KOPT-K1 (cell line): ENCODE results near the gene PDLIM1.
"Not testable (repeated sequence)": the region's sequence is repeated elsewhere in the genome, so short reads cannot be mapped to it uniquely, and the experiment has no call there.

ENCODE experiments used
- H3K27ac ChIP-seq: fragments of 200-600 bp; sonication (generic); 2 replicates; pipeline ENCODE4 v1.5.1; 2016; ENCODE audit warnings: antibody characterized with exemption, mild to moderate bottlenecking, low read depth, low read length; ENCODE audit not compliant: poor library complexity, severe bottlenecking
- H3K36me3 ChIP-seq: fragments of 200-600 bp; sonication (generic); 2 replicates; pipeline ENCODE4 v1.5.1; 2017; ENCODE audit warnings: antibody characterized with exemption, mild to moderate bottlenecking, low read length, moderate library complexity; ENCODE audit not compliant: insufficient read depth
- H3K9me3 ChIP-seq: fragments of 200-600 bp; sonication (generic); 2 replicates; pipeline ENCODE4 v1.5.1; 2017; ENCODE audit warnings: antibody characterized with exemption, low read length, mild to moderate bottlenecking; ENCODE audit not compliant: insufficient read depth, poor library complexity, severe bottlenecking

PDLIM1 gene

DNA sequence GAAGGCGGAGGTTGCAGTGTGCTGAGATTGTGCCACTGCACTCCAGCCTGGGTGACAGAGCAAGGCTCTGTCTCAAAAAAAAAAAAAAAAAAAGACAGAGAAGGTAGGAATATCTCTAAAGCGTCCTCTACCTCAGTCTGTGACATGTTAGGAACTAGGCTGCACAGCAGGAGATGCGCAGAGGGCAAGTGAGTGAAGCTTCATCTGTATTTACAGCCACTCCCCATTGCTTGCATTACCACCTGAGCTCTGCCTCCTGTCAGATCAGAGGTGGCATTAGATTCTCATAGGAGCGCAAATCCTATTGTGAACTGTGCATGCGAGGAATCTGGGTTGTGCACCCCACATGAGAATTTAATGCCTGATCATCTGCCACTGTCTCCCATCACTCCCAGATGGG is 87.9 kb downstream of the PDLIM1 start:
- H3K36me3 ChIP-seq, H3K9me3 ChIP-seq, H3K27ac ChIP-seq: not testable (repeated sequence)

DNA sequence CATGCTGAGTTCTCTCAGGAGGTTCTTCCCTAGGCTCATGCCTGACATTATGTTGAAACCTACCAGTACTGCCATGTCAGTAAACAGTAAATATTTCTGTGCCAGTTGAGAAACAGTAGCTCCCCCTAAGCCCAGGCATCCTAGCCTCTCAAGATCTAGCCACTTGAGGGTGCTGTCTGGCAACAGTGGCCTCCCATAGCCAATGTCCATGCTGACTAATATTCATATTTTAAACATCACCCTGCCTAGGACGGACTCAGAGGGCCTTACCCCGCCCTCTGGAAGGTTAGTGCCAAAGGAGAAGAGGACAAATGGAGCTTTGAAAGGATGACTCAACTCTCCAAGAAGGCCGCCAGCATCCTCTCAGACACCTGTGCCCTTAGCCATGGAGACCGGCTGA is 89.1 kb downstream of the PDLIM1 start:
- H3K27ac ChIP-seq = no peak overlapping the region

DNA sequence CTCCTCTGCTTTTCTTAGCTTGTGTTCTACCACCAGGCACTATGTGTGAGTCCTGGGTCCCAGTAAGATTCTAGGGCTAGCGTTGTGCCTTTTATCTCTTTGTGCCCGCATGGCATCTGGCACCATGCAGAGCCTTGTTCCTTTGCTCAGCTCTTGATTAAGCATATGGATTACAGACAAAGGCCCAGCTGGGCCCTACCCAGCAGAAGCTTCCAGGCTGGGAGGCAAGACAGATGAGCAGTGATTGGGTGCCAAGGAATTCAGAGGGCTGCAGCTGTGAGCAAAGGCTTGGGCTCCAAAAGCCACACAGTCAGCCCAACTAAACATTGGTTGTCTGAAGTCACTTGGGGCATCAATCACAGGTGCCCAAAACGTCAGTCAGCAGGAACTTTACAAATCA is 94.8 kb downstream of the PDLIM1 start:
- no peak overlapping the region for H3K27ac ChIP-seq

More for the DNA sequence above, 89.1 kb downstream of the PDLIM1 start:
- Histone ChIP-seq H3K9me3 (no peaks in the 10 kb centered on the region), H3K36me3 (no peaks in the 10 kb centered on the region)

DNA sequence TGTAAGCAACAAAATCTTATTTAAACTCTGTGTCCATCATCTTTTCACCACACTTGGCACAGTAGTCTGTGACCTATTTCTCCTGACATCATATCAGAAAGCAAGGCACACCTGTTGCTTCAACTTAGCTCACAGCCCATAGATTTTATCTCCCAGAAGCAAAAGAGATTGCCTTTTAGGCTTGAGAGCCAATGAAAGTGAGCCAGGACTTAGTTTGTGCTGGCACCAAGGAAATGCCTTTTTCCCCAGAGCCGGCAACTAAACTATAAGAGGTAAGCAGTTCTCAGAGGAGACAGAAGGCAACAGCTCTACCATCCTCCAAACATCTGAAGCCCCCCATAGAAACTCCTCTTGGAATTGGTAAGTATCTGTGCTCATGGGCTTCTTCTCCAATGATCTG is 96.9 kb downstream of the PDLIM1 start, which contains the start of gene ACSM6:
ACSM6 (plus strand) TSS at position 295 of the 400 bp plus-strand sequence. CDS start 248 bp downstream, outside the sequence.
- H3K36me3 ChIP-seq = no peaks in the 10 kb centered on the region
- H3K9me3 ChIP-seq = no peaks in the 10 kb centered on the region
- no peak within 1 kb of the TSS for H3K27ac ChIP-seq

More for the DNA sequence above, 94.8 kb downstream of the PDLIM1 start:
- no peaks in the 10 kb centered on the region for H3K9me3 ChIP-seq
- no peaks in the 10 kb centered on the region for H3K36me3 ChIP-seq

DNA sequence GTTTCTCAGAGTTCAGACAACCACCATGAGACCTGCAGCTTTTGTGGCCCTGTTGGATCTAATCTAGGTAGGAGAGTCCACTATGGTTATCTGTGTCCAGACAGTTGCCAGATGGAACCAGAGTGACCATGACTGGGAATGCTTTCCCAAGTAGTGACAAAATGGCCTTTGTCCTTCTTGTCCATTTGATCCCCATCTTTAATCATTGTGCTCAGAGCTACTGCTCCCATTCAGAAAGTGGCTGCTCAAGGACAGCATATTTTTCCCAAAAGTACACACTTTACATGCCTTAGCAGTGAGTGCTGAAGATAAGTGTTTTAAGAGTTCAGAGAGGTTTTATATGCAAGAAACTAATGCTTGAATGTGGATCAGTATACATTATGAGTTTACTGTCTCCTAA is 102.2 kb downstream of the PDLIM1 start:
- Histone ChIP-seq H3K27ac (no peak overlapping the region), H3K36me3 (no peaks in the 10 kb centered on the region), H3K9me3 (no peaks in the 10 kb centered on the region)

DNA sequence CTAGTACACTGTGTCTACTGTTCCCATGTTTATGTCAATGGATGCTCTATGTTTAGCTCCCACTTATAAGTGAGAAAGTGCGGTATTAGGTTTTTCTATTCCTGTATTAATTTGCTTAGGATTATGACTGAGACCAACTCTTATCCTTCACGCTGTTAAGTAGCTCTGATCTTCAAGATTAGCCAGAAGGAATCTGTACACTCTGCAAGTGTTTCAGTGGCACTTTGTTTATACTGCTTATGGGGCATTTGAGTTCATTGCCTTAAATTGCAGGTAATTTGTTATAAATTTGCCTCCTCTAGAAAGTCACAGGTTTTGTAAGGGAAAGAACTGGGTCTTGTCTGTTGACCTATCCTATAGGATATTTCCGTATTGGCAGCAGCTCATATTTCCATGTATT is 103.2 kb downstream of the PDLIM1 start:
- H3K36me3 ChIP-seq = no peaks in the 10 kb centered on the region
- H3K27ac ChIP-seq = no peak overlapping the region
- no peaks in the 10 kb centered on the region for H3K9me3 ChIP-seq
